Measurements from ENCODE around the gene YES1.
A peak's percentile ranks its signal among the peaks of the same experiment; 100 is the strongest.

Gene YES1

DNA sequence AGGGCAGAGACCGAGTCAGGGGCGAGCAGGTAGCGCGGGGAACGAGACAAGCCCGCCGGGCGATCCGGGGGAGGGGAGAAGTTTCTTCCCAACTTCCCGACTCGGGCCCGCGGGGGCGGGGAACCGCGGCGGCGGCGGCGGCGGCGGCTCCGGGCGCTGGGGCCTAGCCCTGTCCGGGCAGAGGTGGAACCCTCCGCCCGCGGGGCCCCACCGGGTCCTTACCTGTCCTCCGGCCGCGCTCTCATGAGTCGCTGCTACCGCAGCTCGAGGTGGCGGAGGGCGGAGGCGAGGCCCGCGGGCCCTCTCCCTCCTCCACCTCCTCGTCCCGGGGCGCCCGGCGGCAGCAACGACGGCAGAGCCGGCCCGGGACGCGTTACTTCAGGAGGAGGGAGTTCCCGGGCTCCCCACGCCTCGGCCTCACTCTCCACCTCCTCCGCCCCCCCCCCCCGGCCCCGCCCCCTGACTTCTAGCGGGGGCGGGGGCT, at the start of gene YES1:
TSS of gene YES1 (minus strand) at position 351 of the 484 bp plus-strand sequence. CDS start 55,415 bp downstream, outside the sequence.
- peak; percentile 41 to 44 for DNase-seq (ENCODE audit: low read depth in 2 of 2)

DNA sequence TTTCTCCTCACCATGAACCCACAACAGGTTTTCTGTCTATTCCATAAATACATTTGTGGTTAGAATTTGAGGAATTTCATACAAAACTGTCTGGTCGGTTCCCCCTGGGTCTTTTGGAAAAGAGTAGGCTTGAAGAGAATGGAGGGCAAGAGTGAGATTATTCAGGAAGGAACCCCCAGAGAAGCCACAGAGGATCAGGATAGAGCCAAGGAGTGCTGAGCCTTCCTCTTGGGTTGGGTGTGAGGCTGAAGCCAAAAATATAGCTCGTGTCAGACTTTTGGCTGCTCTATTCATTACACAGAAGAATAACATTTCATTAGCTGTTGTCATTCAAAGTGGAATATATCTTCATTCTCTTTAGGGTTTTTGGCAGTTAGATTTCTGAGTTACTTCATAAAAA, 45.9 kb upstream of the YES1 start:
- DNase-seq (ENCODE audit: low read depth in 2 of 2) = no peak

DNA sequence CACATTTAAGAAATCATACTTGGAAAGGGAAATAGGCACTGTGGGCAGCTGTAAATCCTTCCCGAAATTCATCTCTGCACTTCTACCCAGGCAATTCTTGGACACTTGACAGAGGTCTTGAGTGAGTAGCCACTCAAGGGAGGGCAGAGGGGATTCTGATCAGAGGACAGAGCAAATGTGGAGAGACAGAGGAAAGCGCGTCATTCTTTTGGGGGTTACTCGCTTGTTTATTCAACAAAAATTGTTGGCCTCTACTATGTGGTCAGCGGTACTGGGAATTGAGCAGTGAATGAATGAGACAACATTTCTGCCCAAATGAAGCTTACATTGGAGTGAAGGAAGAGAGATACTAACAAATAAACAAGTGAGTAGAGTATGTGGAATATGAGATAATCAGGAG, 41.4 kb upstream of the YES1 start:
- no peak for DNase-seq (ENCODE audit: low read depth in 2 of 2)

DNA sequence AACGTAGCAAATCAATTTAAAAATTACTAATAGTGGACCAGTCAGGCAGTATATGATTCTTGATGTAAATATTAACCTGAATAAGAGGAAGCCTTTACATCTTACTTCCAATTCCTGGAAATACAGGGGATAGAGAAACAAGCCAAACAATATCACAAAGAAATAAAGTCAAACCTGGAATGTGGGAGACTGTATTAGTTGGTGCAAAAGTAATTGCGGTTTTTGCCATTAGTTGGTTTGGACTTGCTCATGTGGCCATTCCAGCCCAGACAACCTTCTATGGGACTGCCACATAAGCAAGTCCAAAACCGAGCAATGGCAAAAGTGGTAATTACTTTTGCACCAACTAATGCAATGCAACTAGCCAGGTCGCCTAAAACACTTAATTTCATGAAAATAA, 38.9 kb upstream of the YES1 start:
- DNase-seq (ENCODE audit: low read depth in 2 of 2) = no peak

DNA sequence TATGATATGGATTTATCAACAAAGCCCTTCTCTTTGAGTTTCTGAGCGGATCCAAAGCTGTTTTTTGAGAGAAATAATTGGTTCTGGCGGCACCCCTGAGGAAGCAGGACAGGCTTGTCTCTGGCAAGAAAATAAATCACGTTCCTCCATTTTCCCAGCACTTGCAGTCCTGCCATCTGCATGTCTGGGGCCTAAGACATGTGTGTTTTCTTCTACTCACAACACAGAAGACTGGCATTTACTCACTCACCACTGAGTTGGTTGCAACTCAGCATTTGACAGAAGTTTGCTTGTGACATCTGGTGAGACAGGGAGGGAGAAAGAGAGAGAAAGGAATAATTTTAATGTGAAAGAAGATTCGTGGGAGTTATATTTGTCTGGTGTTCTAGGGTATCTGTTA, 37.0 kb upstream of the YES1 start:
- no peak for DNase-seq (ENCODE audit: low read depth in 2 of 2)

DNA sequence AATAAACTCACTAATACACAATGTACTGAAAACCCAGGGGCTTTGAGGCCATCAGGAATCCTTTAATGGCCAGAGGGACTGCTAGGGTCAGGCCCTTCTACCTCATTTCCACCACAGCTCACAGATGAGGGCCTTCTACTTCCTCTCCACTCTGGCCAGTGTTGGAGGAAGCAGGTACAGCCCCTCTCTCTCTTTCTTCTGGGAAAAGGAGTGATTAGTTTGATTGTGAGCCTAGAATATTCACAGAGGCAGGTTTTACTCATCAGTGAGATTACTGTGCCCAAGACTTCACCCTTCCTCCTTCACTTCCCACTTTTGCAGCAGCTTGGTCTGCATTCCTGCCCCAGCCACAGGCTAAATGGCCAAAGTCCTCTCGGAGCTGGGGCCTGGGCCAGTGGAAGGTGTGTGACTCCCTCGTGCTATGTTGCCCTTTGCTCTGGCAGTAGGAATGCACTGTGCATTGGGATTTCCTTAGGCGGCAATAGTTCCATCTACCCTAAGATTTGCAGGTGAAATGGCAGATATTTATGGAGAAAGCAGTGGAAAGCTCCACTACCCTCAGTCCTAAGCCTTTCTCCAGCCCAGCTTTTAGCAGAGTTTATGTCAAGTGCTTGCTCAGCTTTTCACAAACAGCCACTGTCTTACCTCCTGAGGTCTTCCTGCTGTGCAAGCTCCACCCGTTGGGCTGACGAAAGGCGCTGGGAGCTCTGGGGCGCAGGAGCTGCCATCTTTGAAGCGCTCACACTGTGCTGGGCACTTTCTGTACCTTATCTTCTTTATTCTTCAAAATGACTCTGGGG, 36.2 kb upstream of the YES1 start:
- no peak for DNase-seq (ENCODE audit: low read depth in 2 of 2)

DNA sequence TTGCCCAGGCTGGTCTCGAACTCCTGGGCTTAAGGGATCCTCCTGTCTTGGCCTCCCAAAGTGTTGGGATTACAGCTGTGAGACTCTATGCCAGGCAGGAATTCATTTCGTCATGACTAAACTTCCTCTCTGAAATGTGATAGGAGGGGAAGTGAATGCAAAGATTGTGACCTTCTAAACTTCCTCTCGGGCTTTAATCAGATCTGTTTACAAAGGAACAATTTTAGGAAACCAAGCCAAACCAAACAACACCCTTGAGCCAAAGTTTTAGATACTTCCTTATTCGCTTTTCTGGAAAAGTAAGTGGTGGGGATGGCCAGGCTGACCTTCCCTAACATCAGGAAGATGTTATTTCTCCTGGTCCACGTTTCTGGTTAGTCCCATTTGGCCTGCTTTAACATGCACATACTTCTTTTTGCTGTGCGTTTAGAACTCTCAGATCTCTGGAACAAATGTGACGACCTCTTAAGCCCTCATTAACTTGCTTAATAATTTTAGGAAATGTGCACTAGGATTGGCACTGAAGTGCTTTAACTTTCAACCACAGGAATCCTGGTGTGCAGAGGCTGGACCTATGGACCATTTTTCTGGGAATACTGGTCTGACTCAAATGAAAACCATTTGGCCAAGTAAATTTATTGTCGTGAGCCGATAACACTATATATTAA, 33.2 kb upstream of the YES1 start:
- no peak for DNase-seq (ENCODE audit: low read depth in 2 of 2)

DNA sequence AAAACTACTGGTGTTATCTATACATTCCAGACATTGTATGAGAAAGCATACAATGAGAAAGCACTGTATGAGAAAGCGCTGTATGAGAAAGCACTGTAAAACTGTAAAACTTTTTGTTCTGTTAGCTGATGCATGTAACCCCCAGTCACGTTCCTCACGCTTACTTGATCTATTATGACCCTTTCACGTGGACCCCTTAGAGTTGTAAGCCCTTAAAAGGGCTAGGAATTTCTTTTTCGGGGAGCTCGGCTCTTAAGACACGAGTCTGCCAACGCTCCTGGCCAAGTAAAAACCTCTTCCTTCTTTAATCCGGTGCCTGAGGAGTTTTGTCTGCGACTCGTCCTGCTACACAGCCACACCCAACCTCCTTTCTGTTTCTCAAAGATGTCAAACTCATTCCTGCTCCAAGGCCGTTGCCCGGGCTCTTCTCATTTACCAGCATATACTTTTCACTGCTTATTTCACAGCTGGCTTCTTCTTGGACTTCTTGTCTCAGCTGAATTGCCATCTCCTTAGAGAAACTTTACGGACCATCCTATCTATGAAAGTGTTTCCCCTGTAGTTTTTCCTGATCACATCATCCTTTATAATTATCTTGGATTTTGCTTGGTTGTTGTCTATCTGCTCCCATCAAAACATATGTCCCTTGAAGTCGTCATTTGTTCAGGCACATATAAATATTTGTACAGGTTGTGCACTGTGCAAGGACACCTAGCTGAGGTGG, 29.8 kb upstream of the YES1 start:
- DNase-seq (ENCODE audit: low read depth in 2 of 2) = no peak

DNA sequence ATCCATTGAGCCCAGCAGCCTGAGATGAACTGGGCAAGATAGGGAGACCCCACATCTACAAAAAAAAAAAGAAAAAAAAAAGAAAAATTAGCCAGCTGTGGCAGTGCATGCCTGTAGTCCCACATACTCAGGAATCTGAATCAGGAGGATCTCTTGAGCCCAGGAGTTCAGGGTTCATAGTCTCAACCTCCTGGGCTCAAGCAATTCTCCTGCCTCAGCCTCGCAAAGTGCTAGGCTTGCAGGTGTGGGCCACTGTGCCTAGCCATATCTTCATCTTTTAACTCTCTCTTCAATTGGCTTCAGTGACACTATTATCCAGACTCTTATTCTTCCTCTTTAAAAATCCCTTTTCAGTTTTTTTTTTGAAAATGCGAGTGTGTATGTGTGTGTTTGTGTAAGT, 28.5 kb upstream of the YES1 start:
- DNase-seq (ENCODE audit: low read depth in 2 of 2) = no peak

DNA sequence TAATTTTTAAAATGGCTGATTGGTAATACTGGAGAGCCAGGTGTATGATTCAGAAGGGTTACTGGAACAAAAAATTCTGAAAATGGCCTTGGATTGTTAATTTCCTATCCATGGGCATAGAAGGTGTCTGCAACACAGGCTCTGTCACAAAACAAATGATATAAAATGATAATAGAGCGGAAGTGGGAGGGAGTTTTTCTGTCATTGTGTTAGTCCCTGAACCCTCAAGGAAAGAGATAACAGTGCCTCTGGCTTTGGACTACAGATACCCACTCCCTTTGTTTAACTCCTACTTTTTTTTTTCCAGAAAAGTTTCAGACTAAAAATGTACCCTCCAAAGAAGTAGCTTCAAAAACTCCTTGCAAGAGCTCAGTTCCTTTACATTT, 28.0 kb upstream of the YES1 start:
- no peak for DNase-seq (ENCODE audit: low read depth in 2 of 2)

DNA sequence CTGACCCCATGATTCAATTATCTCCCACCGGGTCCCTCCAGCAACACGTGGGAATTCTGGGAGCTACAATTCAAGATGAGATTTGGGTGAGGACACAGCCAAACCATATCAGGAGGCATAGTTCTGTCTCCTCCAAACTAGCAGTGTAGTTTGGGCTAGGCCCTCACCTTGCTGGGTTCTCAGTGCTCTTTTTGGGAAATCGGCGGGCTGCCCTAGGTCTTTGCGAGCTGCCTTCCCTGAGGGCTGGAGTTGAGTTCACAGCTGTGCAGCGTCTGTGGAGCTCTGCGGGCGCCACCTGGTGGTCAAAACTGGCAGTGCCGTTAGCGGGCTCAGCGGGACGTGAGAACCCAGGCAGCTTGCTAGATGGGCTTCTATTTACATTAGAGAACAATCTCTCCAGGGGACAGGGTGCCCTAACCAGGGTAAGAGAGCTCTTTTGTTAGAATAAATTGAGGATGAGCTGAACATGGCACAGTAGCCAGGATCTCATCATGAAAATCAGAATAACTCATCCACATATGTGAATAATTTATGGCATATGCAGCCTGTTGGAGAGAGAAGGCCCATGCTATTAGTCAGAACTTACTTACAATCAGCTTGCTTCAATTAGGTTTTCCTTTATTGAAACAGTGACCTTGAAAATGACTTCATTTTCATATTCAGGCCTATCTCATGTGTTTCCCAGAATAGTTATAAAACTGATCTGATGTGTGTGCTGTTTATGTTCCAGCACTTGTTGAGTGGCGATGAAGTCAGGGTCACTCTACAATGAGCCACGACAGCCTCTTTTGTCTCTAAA, 27.4 kb upstream of the YES1 start:
- DNase-seq (ENCODE audit: low read depth in 2 of 2) = peak; percentile 66 to 77

DNA sequence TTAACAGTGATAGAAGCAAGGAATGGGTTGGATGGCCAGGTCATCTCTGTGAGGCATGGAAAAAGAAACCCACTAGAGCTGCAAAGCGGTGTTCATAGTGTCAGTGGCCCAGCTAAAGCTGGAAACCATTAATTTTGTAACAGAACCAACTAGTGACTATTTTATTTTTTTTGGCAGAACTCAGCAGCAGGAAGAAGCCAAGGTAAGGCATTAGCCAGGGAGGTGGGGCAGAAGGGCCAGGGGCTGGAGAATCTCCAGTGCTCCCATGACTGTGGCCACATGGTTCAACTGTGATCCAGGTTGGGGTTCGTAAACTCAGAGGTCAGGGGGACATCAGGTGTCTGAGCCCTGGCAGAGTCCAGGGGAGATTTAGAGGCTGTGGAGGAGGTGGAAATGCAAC, 25.9 kb upstream of the YES1 start:
- no peak for DNase-seq (ENCODE audit: low read depth in 2 of 2)

DNA sequence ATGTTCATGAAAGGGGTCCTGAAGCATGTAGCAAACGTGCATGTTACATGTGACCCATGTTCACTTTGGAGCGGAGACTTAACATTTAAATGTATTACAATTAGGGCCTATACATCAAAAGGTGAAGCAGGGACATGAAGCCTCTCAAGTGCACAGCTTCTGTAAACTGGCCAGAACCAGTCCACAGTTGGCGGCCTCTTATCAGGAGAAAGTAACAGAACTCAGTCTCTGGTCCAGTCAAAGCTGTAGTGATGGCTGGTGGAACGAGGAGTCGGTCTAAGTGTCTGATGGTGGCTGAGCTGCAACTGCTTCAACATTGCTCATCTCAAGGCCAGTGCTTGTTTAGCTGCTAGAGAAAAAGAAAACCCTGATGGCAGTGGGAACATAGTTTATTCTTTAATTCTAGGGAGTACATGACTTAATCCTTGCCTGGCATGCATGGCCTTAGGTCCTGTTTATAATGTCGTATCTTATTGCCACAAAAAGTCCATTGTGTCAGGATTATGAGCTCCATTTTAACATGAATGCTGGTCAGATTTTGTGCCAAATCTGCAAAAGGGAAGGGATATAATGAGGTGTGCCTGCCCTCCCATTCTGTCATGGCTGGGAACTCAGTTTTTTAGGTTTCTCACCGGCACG, 22.2 kb upstream of the YES1 start:
- DNase-seq (ENCODE audit: low read depth in 2 of 2) = no peak

DNA sequence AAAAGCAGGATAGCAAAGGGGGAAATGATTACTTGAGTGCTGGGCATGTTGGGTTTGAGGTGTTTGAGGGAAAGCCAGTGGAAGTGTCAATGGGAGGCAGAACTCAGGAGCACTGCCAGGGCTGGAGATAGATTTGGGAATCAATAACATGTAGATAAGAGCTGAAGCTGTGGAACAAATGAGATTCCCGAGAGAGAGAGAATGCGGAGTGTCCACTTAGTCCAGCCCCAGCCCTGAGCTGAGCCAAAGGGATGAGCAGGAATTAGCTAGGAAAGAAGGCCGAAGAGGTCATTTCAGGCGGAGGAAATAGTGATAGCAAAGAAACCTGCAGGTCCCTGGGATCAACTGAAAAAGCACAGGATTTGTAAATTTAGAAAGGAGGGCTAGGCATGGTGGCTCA, 21.2 kb upstream of the YES1 start:
- no peak for DNase-seq (ENCODE audit: low read depth in 2 of 2)

DNA sequence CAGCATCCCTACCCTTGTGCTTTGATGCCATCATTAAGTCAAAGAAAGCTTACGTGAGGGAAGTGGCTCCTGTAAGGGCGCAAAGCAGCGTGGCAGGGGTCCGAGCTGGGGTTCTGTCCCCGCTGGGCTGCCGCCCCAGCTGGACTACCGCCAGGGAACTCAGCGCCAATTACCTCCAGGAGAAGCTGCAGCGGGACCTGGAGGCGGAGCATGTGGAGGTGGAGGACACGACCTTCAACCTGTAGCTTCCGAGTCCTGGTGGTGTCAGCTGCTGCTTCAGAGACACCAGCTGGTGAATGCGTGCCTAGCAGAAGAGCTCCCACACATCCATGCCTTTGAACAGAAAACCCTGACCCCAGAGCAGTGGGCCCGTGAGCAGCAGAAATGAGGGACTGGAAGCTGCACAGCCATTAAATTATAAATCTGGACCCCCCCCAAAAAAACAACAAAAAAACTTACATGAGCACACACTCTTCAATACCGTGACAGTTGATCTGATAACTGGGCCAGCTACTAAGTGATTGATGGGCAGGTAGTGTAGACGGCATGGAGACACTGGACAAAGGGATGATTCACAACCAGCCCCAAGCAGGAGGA, 20.1 kb upstream of the YES1 start:
- DNase-seq (ENCODE audit: low read depth in 2 of 2) = no peak

DNA sequence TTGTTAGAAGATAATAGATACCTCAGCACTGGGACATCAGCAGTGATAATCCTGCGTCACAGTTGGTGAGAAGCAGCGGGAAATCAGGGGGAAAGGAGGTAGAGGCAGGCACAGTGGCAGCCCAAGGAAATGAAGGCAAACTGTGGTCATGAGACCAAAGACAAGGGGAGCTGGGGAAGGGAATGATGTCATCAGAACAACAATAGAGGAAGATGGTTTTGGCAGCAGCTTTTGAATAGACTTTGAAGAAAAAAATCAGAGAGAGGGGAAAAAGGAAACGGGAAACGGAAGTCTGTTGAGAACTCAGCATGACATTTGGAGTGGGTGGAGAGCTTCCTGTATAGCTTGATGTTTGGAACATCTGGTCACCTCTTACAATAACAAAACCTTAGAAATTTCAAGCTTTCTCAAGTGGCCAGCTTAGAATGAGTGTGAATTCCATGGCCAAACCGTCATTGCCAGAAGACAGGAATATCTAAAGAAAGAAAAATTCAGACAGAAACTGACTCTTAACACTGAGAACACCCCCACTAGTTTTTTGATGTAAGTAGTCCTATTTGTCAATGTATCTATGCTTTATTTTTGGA, 18.4 kb upstream of the YES1 start:
- no peak for DNase-seq (ENCODE audit: low read depth in 2 of 2)

DNA sequence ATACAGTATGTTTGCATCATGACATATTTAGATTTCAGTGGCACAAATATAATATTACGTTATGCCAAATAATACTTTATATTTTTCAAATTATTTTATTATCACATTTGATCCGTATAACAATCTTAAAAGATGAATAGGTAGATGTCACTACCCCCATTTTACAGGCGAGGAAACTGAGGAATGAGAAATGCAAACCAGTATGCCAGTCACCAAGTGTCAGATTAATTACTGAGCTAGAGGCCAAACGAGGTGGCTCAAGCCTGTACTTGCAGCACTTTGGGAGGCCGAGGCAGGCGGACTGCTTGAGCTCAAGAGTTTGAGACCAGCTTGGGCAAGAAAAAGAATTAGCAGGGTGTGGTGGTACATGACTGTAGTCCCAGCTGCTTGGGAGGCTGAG, 17.4 kb upstream of the YES1 start:
- DNase-seq (ENCODE audit: low read depth in 2 of 2) = no peak

DNA sequence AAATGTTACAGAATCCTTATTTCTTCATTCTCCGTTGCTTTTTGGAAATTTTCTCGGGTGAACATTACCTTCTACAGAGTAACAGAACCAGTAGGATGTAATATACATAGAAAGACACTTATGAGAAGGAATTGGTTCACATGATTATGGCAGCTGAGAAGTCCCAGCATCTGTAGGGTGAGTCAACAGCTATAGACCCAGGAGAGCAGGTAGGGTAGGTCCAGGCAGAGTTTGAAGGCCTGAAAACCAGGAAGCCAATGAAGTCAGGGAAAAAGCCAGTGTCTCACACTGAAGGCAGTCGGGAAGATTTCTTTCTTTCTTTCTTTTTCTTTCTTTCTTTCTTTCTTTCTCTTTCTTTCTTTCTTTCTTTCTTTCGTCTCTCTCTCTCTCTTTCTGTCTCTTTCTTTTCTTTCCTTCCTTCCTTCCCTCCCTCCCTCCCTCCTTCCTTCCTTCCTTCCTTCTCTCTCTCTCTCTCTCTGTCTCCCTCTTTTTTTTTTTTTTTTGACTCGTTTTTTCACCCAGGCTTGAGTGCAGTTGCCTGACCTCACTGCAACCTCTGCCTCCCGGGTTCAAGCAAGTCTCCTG, 15.1 kb upstream of the YES1 start:
- no peak for DNase-seq (ENCODE audit: low read depth in 2 of 2)

DNA sequence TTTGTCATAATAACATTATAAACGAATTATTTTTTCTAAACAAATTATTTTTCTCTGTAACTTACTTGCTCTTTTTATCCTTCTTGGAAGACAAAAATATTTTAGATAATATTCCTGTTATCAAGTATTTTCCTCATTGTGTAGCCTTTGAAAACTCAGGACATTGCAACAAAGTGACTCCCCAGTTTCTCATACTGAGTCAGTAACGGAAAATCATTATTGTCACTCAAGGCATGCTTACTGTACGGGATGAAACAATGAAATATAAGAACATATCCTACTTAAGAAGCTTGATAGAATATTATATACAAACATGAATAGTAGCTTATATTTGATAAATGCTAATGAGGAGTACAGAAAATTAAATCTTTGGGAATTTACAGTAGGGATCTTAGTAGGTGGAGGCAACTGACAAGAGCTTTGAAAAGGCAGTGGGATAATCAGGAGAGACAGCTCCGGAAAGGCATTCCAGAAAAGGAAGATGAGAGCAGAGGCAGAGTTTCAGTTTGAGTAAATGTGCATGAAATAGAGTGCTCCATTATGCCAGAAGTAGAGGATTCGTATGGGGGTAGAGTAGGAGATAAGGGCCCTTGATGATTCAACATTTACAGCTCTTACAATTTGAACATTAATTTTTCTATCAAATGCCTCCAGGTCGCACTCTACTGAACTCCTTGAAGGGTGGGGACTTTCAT, 14.0 kb upstream of the YES1 start:
- DNase-seq (ENCODE audit: low read depth in 2 of 2) = no peak

DNA sequence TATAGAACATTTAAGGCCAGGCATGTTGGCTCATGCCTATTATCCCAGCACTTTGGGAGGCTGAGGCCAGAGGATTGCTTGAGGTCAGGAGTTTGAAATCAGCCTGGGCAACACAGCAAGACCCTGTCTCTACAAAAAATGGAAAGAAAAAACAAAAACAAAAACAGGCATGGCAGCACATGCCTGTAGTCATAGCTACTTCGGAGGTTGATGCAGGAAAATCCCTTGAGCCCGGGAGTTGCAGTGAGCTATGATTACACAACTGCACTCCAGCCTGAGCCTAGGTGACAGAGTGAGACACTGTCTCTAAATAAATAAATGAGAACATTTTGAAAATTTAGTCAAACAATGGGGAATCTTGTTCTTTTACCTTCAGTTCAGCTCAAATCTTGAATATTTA, 12.1 kb upstream of the YES1 start:
- DNase-seq (ENCODE audit: low read depth in 2 of 2) = no peak

Data from activated CD8-positive, alpha-beta memory T cell treated with anti-CD3 and anti-CD28 coated beads for 4 hours (primary cell).